Measurements from ENCODE around the gene TSPAN3.

The TSPAN3 gene

GRCh38 chr15:77083381-77084160 is 12.7 kb upstream of the TSPAN3 start:
- peak; percentile 57 for DNase-seq

- DNase-seq, result no peak
These were observed 11.1 kb upstream of the TSPAN3 start for GRCh38 chr15:77081971-77082370.

GRCh38 chr15:77076323-77076915 is 5.5 kb upstream of the TSPAN3 start:
- DNase-seq, result no peak

- no peak for DNase-seq
These were observed 4.6 kb upstream of the TSPAN3 start for GRCh38 chr15:77075528-77075927.

- DNase-seq, result no peak
These were observed 3.4 kb upstream of the TSPAN3 start for GRCh38 chr15:77074350-77074749.

- DNase-seq, result no peak
These were observed 655 bp upstream of the TSPAN3 start for GRCh38 chr15:77071305-77072223.

GRCh38 chr15:77070180-77070494 is 772 bp downstream of the TSPAN3 start:
- DNase-seq, result no peak

GRCh38 chr15:77069521-77070121 is 1.3 kb downstream of the TSPAN3 start:
- DNase-seq, result no peak

GRCh38 chr15:77068633-77069032 is 2.3 kb downstream of the TSPAN3 start:
- no peak for DNase-seq

- DNase-seq, result no peak
These were observed 3.1 kb downstream of the TSPAN3 start for GRCh38 chr15:77067691-77068367.

GRCh38 chr15:77066971-77067690 is 3.8 kb downstream of the TSPAN3 start:
- no peak for DNase-seq

GRCh38 chr15:77064539-77065308 is 6.2 kb downstream of the TSPAN3 start:
- DNase-seq, result no peak

GRCh38 chr15:77064063-77064462 is 6.8 kb downstream of the TSPAN3 start:
- DNase-seq, result no peak

- DNase-seq, result no peak
These were observed 7.7 kb downstream of the TSPAN3 start for GRCh38 chr15:77063249-77063648.

- DNase-seq, result no peak
These were observed 10.4 kb downstream of the TSPAN3 start for GRCh38 chr15:77060546-77060945.

- no peak for DNase-seq
These were observed 11.0 kb downstream of the TSPAN3 start for GRCh38 chr15:77059786-77060361.

- DNase-seq, result no peak
These were observed 12.4 kb downstream of the TSPAN3 start for GRCh38 chr15:77058468-77058867.

- no peak for DNase-seq
These were observed 13.2 kb downstream of the TSPAN3 start for GRCh38 chr15:77057685-77058084.

- no peak for DNase-seq
These were observed 13.8 kb downstream of the TSPAN3 start for GRCh38 chr15:77057072-77057471.

- no peak for DNase-seq
These were observed 17.2 kb downstream of the TSPAN3 start for GRCh38 chr15:77053709-77054108.

- DNase-seq, result no peak
These were observed 18.4 kb downstream of the TSPAN3 start for GRCh38 chr15:77052556-77052955.
